WI38 (cell line): ENCODE measurements around the gene ASS1.

Source experiments
- H3K4me3 ChIP-seq: 2 replicates; pipeline ENCODE4 v1.5.1; 2011; ENCODE audit warnings: low read depth, mild to moderate bottlenecking, control low read depth, low read length
- CTCF ChIP-seq: IDR thresholded peaks from 2 replicates; pipeline ENCODE4 v1.5.1; 2012; ENCODE audit warnings: low read depth, mild to moderate bottlenecking, control low read depth, low read length

ASS1 gene

GRCh38 chr9:130425741-130426466, 18.9 kb upstream of the ASS1 start:
- TF ChIP-seq CTCF: no peak
- no peak overlapping the region for H3K4me3 ChIP-seq

- H3K4me3 ChIP-seq: no peak overlapping the region
- TF ChIP-seq CTCF: no peak
Measured at GRCh38 chr9:130426467-130426773, 18.3 kb upstream of the ASS1 start.

GRCh38 chr9:130426883-130427282, 17.9 kb upstream of the ASS1 start:
- no peak for TF ChIP-seq CTCF
- no peak overlapping the region for H3K4me3 ChIP-seq

- no peak for TF ChIP-seq CTCF
- H3K4me3 ChIP-seq: no peak overlapping the region
Measured at GRCh38 chr9:130427326-130427725, 17.4 kb upstream of the ASS1 start.

- TF ChIP-seq CTCF: no peak
- no peak overlapping the region for H3K4me3 ChIP-seq
Measured at GRCh38 chr9:130428086-130428665, 16.6 kb upstream of the ASS1 start.

- TF ChIP-seq CTCF: no peak
- no peak overlapping the region for H3K4me3 ChIP-seq
Measured at GRCh38 chr9:130429381-130429780, 15.4 kb upstream of the ASS1 start.

GRCh38 chr9:130429831-130430230, 14.9 kb upstream of the ASS1 start:
- TF ChIP-seq CTCF: no peak

More at GRCh38 chr9:130429831-130430230, 14.9 kb upstream of the ASS1 start:
- no peak overlapping the region for H3K4me3 ChIP-seq
